Psoas muscle (tissue), 8 donors: ENCODE measurements around the gene FLVCR1. TPM values are rescaled to one million over a fixed set of nuclear protein-coding genes. Genes with fewer than 3 reads are reported as not detected.

Source experiments
- ATAC-seq, 4 donors: fragments of 200-7000 bp; cut with Tn5 transposase; one replicate each; pipeline ENCODE4 v1.9.1; 2020; ENCODE audit warnings: moderate library complexity in 3 of 4, mild to moderate bottlenecking in 2 of 4
- DNase-seq, 2 donors: peaks; one replicate each; pipeline ENCODE4 v3.0.0-alpha.2; 2020
- H3K27ac ChIP-seq: fragments of 200-600 bp; one replicate; pipeline ENCODE4 v1.8.0; 2022
- H3K27me3 ChIP-seq, 3 donors: fragments of 200-600 bp in 1 of 3; one replicate each; pipeline versions ENCODE4 v1.6.1 to v1.8.0; 2013 to 2022; ENCODE audit warnings: low read length in 2 of 3, mild to moderate bottlenecking in 2 of 3, moderate library complexity in 1 of 3; ENCODE audit not compliant: insufficient read depth in 3 of 3
- H3K36me3 ChIP-seq, 2 donors: fragments of 200-600 bp in 1 of 2; one replicate each; pipeline versions ENCODE4 v1.6.1 to v1.8.0; 2013 to 2022; ENCODE audit warnings: low read depth in 1 of 2, mild to moderate bottlenecking in 1 of 2, moderate library complexity in 1 of 2; ENCODE audit not compliant: insufficient read depth in 1 of 2
- H3K4me1 ChIP-seq: fragments of 200-600 bp; one replicate; pipeline ENCODE4 v1.8.0; 2022
- H3K4me3 ChIP-seq: fragments of 200-600 bp; one replicate; pipeline ENCODE4 v1.8.0; 2022; ENCODE audit warnings: mild to moderate bottlenecking
- H3K9me3 ChIP-seq: fragments of 200-600 bp; one replicate; pipeline ENCODE4 v1.8.0; 2022
- CTCF ChIP-seq: fragments of 200-600 bp; IDR thresholded peaks from one replicate; pipeline ENCODE4 v1.8.0; 2022; ENCODE audit warnings: antibody characterized with exemption
- WGBS, 3 donors: extraction: QIAGEN DNeasy Blood & Tissue Kit; methylation state at CpG; one replicate each; pipeline versions ENCODE4 v1.1.6 to v1.1.7; 2013; 5-methylcytosine and 5-hydroxymethylcytosine counted together
- intact Hi-C, 2 donors: fragments of 100-400 bp; cut with DNase I; formaldehyde crosslinking; loops; one replicate each; pipeline versions ENCODE4 v1.11.0 to v1.14.2; 2022
- polyA plus RNA-seq, 3 donors: library from polyadenylated mRNA; stranded (reverse); fragments of 200-250 nt; gene quantifications; one replicate each; pipeline ENCODE4 v1.2.3, GENCODE V29; 2013
- total RNA-seq, 4 donors: library from RNA; stranded (reverse); fragmentation: NEBNext Ultra II Directional in 2 of 4; extraction: Animal tissue kit (Norgen Biotek cat#: 25700) in 2 of 4; gene quantifications; one replicate each; pipeline versions ENCODE4 v1.2.1 to v1.2.4, GENCODE V29; 2021 to 2023
- donor health status: healthy with polysubstance abuse.
- donor health status: DM: no; HTN: no; CAD: no; lungs with moderate emphysema.
- donor health status: Bipolar disorder and iron deficiency.
- donor health status: healthy.
- donor health status: DM: yes; HTN: yes; CAD: no.
- donor health status: DM: no; HTN: no; CAD: no.
- donor health status: DM: no; HTN: no; CAD: no.
- donor health status: DM: yes; HTN: yes; CAD: no.

FLVCR1 gene
- total and polyA plus RNA-seq, 7 donors: 0.52 to 2.6 (median 1.5) TPM

- peaks cover 7% of the 10 kb centered on the region for H3K9me3 ChIP-seq
- no peaks in the 10 kb centered on the region for H3K36me3 ChIP-seq
- intact Hi-C loops: no loop called here
- peaks cover 0 to 3% (median 0%) of the 10 kb centered on the region in 3 donors for H3K27me3 ChIP-seq
- H3K4me3 ChIP-seq: no peak overlapping the region
- TF ChIP-seq CTCF: no peak
- no peak overlapping the region for H3K27ac ChIP-seq
- no peak for DNase-seq
- 78 to 81% (median 79%) methylated on average over 6 of the region's 6 CpGs for WGBS, 3 donors
- no peak for ATAC-seq
- no peaks in the 10 kb centered on the region for H3K4me1 ChIP-seq
Measured at GRCh38 chr1:212938846-212939245, 80.8 kb downstream of the FLVCR1 start.

- no peak for DNase-seq
- TF ChIP-seq CTCF: no peak
- no peak overlapping the region for H3K27ac ChIP-seq
- 90 to 92% (median 91%) methylated on average over 1 of the region's 1 CpG for WGBS, 3 donors
- ATAC-seq: no peak
- H3K4me1 ChIP-seq: no peaks in the 10 kb centered on the region
- peaks cover 7% of the 10 kb centered on the region for H3K9me3 ChIP-seq
- peaks cover 0 to 3% (median 0%) of the 10 kb centered on the region in 3 donors for H3K27me3 ChIP-seq
- intact Hi-C loops: no loop called here
- H3K36me3 ChIP-seq: no peaks in the 10 kb centered on the region
- H3K4me3 ChIP-seq: no peak overlapping the region
Measured at GRCh38 chr1:212941452-212941851, 83.4 kb downstream of the FLVCR1 start.

GRCh38 chr1:212942679-212943392, 84.8 kb downstream of the FLVCR1 start:
- no peaks in the 10 kb centered on the region for H3K4me1 ChIP-seq
- DNase-seq (no peak), ATAC-seq (no peak)
- peaks cover 0 to 3% (median 0%) of the 10 kb centered on the region in 3 donors for H3K27me3 ChIP-seq
- 73 to 91% (median 89%) methylated on average over 6 of the region's 6 CpGs for WGBS, 3 donors
- no peak for TF ChIP-seq CTCF
- H3K36me3 ChIP-seq: no peaks in the 10 kb centered on the region
- H3K4me3 ChIP-seq: no peak overlapping the region
- H3K9me3 ChIP-seq: peaks cover 7% of the 10 kb centered on the region
- no peak overlapping the region for H3K27ac ChIP-seq
- intact Hi-C loops: no loop called here

GRCh38 chr1:212943393-212943710, 85.3 kb downstream of the FLVCR1 start:
- H3K4me3 ChIP-seq: no peak overlapping the region

More at GRCh38 chr1:212943393-212943710, 85.3 kb downstream of the FLVCR1 start:
- no peak for ATAC-seq
- Histone ChIP-seq H3K27me3 (peaks cover 0 to 3% (median 0%) of the 10 kb centered on the region in 3 donors), H3K27ac (no peak overlapping the region), H3K36me3 (no peaks in the 10 kb centered on the region), H3K4me1 (no peaks in the 10 kb centered on the region), H3K9me3 (peaks cover 7% of the 10 kb centered on the region)
- DNase-seq: no peak
- TF ChIP-seq CTCF: no peak
- intact Hi-C loops: no loop called here
- 63 to 85% (median 65%) methylated on average over 4 of the region's 4 CpGs for WGBS, 3 donors
